Lower leg skin (tissue), 3 donors: Measurements from ENCODE around the gene BAHCC1.
"Not testable (repeated sequence)": the region's sequence is repeated elsewhere in the genome, so short reads cannot be mapped to it uniquely, and the experiment has no call there.

ENCODE experiments used
- POLR2A ChIP-seq, 2 donors: fragments of 450-650 bp; IDR thresholded peaks; one replicate each; pipeline ENCODE4 v1.6.1; 2016 to 2017; ENCODE audit warnings: antibody characterized with exemption in 2 of 2, mild to moderate bottlenecking in 1 of 2, moderate library complexity in 1 of 2
- TF ChIP-seq, protein P1 (sequence below), 3 donors: fragments of 450-650 bp; IDR thresholded peaks; one replicate each; pipeline ENCODE4 v1.5.1; 2016; ENCODE audit warnings: antibody characterized with exemption in 3 of 3, mild to moderate bottlenecking in 3 of 3, moderate library complexity in 2 of 3

DNA sequence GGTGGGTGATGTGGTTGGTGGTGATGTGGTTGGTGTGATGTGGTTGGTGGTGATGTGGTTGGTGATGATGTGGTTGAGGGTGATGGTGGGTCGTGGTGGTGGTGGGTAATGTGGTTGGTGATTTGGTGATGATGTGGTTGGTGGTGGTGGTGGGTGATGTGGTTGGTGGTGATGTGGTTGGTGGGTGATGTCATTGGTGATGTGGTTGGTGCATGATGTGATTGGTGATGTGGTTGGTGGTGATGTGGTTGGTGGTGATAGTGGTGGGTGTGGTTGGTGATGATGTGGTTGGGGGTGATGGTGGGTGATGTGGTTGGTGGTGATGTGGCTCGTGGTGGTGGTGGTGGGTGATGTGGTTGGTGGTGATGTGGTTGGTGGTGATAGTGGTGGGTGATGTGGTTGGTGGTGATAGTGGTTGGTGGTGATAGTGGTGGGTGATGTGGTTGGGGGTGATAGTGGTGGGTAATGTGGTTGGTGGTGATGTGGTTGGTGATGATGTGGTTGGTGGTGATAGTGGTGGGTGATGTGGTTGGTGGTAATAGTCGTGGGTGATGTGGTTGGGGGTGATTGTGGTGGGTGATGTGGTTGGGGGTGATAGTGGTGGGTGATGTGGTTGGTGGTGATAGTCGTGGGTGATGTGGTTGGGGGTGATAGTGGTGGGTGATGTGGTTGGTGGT is 30.6 kb downstream of the BAHCC1 start:
- TF ChIP-seq, protein P1, sequence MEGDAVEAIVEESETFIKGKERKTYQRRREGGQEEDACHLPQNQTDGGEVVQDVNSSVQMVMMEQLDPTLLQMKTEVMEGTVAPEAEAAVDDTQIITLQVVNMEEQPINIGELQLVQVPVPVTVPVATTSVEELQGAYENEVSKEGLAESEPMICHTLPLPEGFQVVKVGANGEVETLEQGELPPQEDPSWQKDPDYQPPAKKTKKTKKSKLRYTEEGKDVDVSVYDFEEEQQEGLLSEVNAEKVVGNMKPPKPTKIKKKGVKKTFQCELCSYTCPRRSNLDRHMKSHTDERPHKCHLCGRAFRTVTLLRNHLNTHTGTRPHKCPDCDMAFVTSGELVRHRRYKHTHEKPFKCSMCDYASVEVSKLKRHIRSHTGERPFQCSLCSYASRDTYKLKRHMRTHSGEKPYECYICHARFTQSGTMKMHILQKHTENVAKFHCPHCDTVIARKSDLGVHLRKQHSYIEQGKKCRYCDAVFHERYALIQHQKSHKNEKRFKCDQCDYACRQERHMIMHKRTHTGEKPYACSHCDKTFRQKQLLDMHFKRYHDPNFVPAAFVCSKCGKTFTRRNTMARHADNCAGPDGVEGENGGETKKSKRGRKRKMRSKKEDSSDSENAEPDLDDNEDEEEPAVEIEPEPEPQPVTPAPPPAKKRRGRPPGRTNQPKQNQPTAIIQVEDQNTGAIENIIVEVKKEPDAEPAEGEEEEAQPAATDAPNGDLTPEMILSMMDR (IDR thresholded peaks at IDR 0.05), result not testable (repeated sequence)
- not testable (repeated sequence) for TF ChIP-seq POLR2A (IDR thresholded peaks at IDR 0.05)
